Mesothelial cell of epicardium (in vitro differentiated cells): ENCODE measurements around the gene NAV2. TPM values are rescaled to one million over a fixed set of nuclear protein-coding genes. Genes with fewer than 3 reads are reported as not detected.
"Not testable (repeated sequence)": the region's sequence is repeated elsewhere in the genome, so short reads cannot be mapped to it uniquely, and the experiment has no call there.

Source experiments
- DNase-seq, 2 experiments: peaks; one replicate each; pipeline ENCODE4 v3.0.0; 2021; ENCODE audit warnings: low spot score in 2 of 2; ENCODE audit not compliant: unreplicated experiment in 2 of 2
- H3K27ac Mint-ChIP-seq: 2 replicates; pipeline ENCODE4 v1.8.0; 2021; ENCODE audit warnings: mixed read lengths
- H3K27me3 Mint-ChIP-seq: 2 replicates; pipeline ENCODE4 v1.8.0; 2021; ENCODE audit warnings: low read depth, mixed read lengths
- H3K36me3 Mint-ChIP-seq: 2 replicates; pipeline ENCODE4 v1.8.0; 2021; ENCODE audit warnings: mixed read lengths
- H3K4me1 Mint-ChIP-seq: 2 replicates; pipeline ENCODE4 v1.8.0; 2021; ENCODE audit warnings: mixed read lengths
- H3K4me3 Mint-ChIP-seq: 2 replicates; pipeline ENCODE4 v1.8.0; 2021; ENCODE audit warnings: mild to moderate bottlenecking, moderate library complexity, mixed read lengths
- H3K9me3 Mint-ChIP-seq: 2 replicates; pipeline ENCODE4 v1.8.0; 2021; ENCODE audit warnings: mixed read lengths
- CTCF ChIP-seq: fragments of 200-600 bp; sonication (generic); IDR thresholded peaks from one replicate; pipeline ENCODE4 v1.5.0; 2021; ENCODE audit warnings: antibody characterized with exemption; ENCODE audit not compliant: unreplicated experiment
- total RNA-seq: library from RNA; stranded (reverse); gene quantifications from 3 replicates; pipeline ENCODE4 v1.2.1, GENCODE V29; 2021

The NAV2 gene
- total RNA-seq, 1 donor from 2014 or later: 69.8 TPM

DNA sequence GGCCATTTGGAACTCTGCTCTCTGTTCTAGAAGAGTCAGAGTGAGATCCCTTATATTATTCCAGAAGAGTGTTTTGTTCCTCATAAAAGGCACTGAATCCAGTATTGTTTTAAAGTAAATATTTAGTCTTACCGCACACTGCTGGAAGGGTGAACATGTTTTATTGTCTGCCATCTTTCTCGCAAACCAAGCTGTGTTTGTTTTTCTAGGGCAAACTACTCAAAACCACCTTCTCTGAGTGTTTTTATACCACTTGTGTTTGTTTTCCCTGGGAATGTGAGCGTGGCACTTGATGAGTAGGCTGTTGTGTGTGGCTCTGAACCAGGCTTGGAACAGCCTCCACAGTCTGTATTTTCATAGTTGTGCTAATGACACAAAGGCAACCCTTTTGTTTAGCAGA, 357.8 kb downstream of the NAV2 start:
- peaks cover 29% of the 10 kb centered on the region for H3K9me3 Mint-ChIP-seq

GRCh38 chr11:20075627-20076026, 363.0 kb downstream of the NAV2 start:
- peaks cover 28% of the 10 kb centered on the region for H3K9me3 Mint-ChIP-seq
- no peak for DNase-seq
- no peak for TF ChIP-seq CTCF
- H3K36me3 Mint-ChIP-seq: peaks cover 73% of the 10 kb centered on the region
- H3K27me3 Mint-ChIP-seq: no peaks in the 10 kb centered on the region
- H3K27ac Mint-ChIP-seq: no peak overlapping the region
- no peaks in the 10 kb centered on the region for H3K4me1 Mint-ChIP-seq
- H3K4me3 Mint-ChIP-seq: no peak overlapping the region

More for the DNA sequence above, 357.8 kb downstream of the NAV2 start:
- Mint-ChIP-seq H3K4me3 (no peak overlapping the region), H3K4me1 (no peaks in the 10 kb centered on the region), H3K27ac (no peak overlapping the region), H3K27me3 (no peaks in the 10 kb centered on the region), H3K36me3 (peaks cover 67% of the 10 kb centered on the region)
- TF ChIP-seq CTCF: no peak
- DNase-seq: no peak

DNA sequence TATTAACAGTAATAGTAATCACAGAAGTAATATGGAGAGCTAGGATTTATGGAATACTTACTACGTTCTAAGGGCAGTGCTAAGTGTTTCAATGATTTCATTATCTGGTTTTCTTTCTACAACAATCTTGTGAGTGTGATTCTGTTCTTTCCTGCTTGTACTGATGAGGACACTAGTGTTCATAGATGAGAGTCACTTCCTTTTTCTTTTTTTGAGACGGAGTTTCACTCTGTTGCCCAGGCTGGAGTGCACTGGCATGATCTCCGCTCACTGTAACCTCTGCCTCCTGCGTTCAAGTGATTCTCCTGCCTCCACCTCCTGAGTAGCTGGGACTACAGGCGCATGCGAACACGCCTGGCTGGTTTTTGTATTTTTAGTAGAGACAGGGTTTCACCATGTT, 366.2 kb downstream of the NAV2 start:
- Mint-ChIP-seq H3K36me3 (peaks cover 66% of the 10 kb centered on the region), H3K4me1 (peaks cover 2% of the 10 kb centered on the region), H3K27ac (no peak overlapping the region), H3K9me3 (peaks cover 6% of the 10 kb centered on the region), H3K4me3 (no peak overlapping the region), H3K27me3 (no peaks in the 10 kb centered on the region)
- DNase-seq: no peak
- TF ChIP-seq CTCF: no peak

GRCh38 chr11:20080032-20080685, 367.5 kb downstream of the NAV2 start:
- Mint-ChIP-seq H3K36me3 (peaks cover 61% of the 10 kb centered on the region), H3K4me3 (no peak overlapping the region), H3K9me3 (no peaks in the 10 kb centered on the region), H3K27ac (no peak overlapping the region), H3K27me3 (no peaks in the 10 kb centered on the region), H3K4me1 (peaks cover 2% of the 10 kb centered on the region)
- TF ChIP-seq CTCF: no peak
- no peak for DNase-seq

GRCh38 chr11:20081336-20081735, 368.7 kb downstream of the NAV2 start:
- H3K36me3 Mint-ChIP-seq: peaks cover 63% of the 10 kb centered on the region
- H3K27me3 Mint-ChIP-seq: no peaks in the 10 kb centered on the region
- H3K4me1 Mint-ChIP-seq: peaks cover 2% of the 10 kb centered on the region
- H3K27ac Mint-ChIP-seq: no peak overlapping the region
- H3K9me3 Mint-ChIP-seq: no peaks in the 10 kb centered on the region
- DNase-seq: no peak
- H3K4me3 Mint-ChIP-seq: no peak overlapping the region
- no peak for TF ChIP-seq CTCF

DNA sequence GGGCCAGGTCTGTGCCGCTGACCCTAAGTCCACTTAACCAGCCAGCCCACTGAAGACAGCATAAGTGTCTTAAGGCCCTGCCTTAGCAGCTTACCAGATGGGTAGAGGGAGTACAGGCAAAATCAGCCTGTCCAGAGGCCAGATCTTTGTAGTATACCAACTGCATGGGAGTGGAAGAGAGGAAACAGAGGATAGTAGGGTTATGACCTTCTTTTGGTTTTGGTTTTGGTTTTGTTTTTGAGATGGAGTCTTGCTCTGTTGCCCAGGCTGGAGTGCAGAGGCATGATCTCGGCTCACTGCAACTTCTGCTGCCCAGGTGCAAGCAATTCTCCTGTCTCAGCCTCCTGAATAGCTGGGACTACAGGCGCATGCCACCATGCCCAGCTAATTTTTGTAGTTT, 371.2 kb downstream of the NAV2 start:
- DNase-seq, H3K27ac Mint-ChIP-seq, H3K9me3 Mint-ChIP-seq, H3K27me3 Mint-ChIP-seq, H3K4me1 Mint-ChIP-seq, H3K4me3 Mint-ChIP-seq: not testable (repeated sequence)
- H3K36me3 Mint-ChIP-seq: peaks cover 64% of the 10 kb centered on the region
